HG03025 (cell line): ENCODE measurements around the gene MLYCD.
A peak's percentile ranks its signal among the peaks of the same experiment; 100 is the strongest.

ENCODE experiments used
- ATAC-seq: cut with Tn5 transposase; IDR thresholded peaks from one replicate; pipeline ENCODE4 v1.9.1; 2021; ENCODE audit warnings: mild to moderate bottlenecking, moderate library complexity; ENCODE audit not compliant: unreplicated experiment, low FRiP score

Gene MLYCD

GRCh38 chr16:83895942-83896341 is 3.0 kb upstream of the MLYCD start:
- no peak for ATAC-seq

GRCh38 chr16:83899272-83899897 is 470 bp downstream of the MLYCD start:
- peak; percentile 52 for ATAC-seq

- no peak for ATAC-seq
Observed at GRCh38 chr16:83899978-83900377, 1.1 kb downstream of the MLYCD start.

GRCh38 chr16:83900571-83900970 is 1.7 kb downstream of the MLYCD start:
- no peak for ATAC-seq

GRCh38 chr16:83901101-83901500 is 2.2 kb downstream of the MLYCD start:
- ATAC-seq, result no peak

GRCh38 chr16:83903751-83904150 is 4.8 kb downstream of the MLYCD start:
- no peak for ATAC-seq

- ATAC-seq, result no peak
Observed at GRCh38 chr16:83906683-83907082, 7.8 kb downstream of the MLYCD start.

GRCh38 chr16:83907111-83907510 is 8.2 kb downstream of the MLYCD start:
- no peak for ATAC-seq

GRCh38 chr16:83907631-83908250 is 8.8 kb downstream of the MLYCD start:
- no peak for ATAC-seq

GRCh38 chr16:83908798-83909197 is 9.9 kb downstream of the MLYCD start:
- no peak for ATAC-seq

- no peak for ATAC-seq
Observed at GRCh38 chr16:83911290-83911689, 12.4 kb downstream of the MLYCD start.

- ATAC-seq, result no peak
Observed at GRCh38 chr16:83912519-83913244, 13.8 kb downstream of the MLYCD start.

- no peak for ATAC-seq
Observed at GRCh38 chr16:83913245-83913633, 14.3 kb downstream of the MLYCD start.

GRCh38 chr16:83914091-83914710 is 15.3 kb downstream of the MLYCD start:
- no peak for ATAC-seq

GRCh38 chr16:83915081-83915480 is 16.2 kb downstream of the MLYCD start:
- no peak for ATAC-seq

GRCh38 chr16:83915491-83915890 is 16.6 kb downstream of the MLYCD start:
- no peak for ATAC-seq

- ATAC-seq, result no peak
Observed at GRCh38 chr16:83917152-83918120, 18.5 kb downstream of the MLYCD start.

- no peak for ATAC-seq
Observed at GRCh38 chr16:83920894-83921491, 22.1 kb downstream of the MLYCD start.

- no peak for ATAC-seq
Observed at GRCh38 chr16:83923581-83924365, 24.9 kb downstream of the MLYCD start.
